CD14-positive monocyte (primary cell): ENCODE data around the gene KCNJ6. TPM values are rescaled to one million over a fixed set of nuclear protein-coding genes. Genes with fewer than 3 reads are reported as not detected.
A peak's percentile ranks its signal among the peaks of the same experiment; 100 is the strongest.

Source experiments
- DNase-seq, 3 donors: peaks; one replicate each; pipeline ENCODE4 v3.0.0-alpha.2; 2011 to 2022
- H2AFZ ChIP-seq: 2 replicates; pipeline ENCODE4 v1.6.0; 2012; ENCODE audit warnings: mild to moderate bottlenecking, low read depth, low read length, inconsistent platforms; ENCODE audit not compliant: insufficient read depth, poor library complexity, severe bottlenecking
- H3K27ac ChIP-seq, 2 donors: 1 replicate in 1 of 2; 2 replicates in 1 of 2; pipeline ENCODE4 v1.5.1; 2012 to 2013; ENCODE audit warnings: low read length in 2 of 2, control low read depth in 1 of 2, inconsistent platforms in 1 of 2, low read depth in 1 of 2, mild to moderate bottlenecking in 1 of 2
- H3K27me3 ChIP-seq, 2 donors: one replicate each; pipeline versions ENCODE4 v1.6.0 to v1.6.1; 2011 to 2013; ENCODE audit warnings: low read length in 2 of 2; ENCODE audit not compliant: control insufficient read depth in 2 of 2, insufficient read depth in 2 of 2
- H3K36me3 ChIP-seq, 2 donors: replicated peaks in 1 of 2; 1 replicate in 1 of 2; 2 replicates in 1 of 2; pipeline versions ENCODE4 v1.5.1 to v1.6.1; 2012 to 2013; ENCODE audit warnings: low read length in 2 of 2, control low read depth in 1 of 2, inconsistent platforms in 1 of 2, mild to moderate bottlenecking in 1 of 2; ENCODE audit not compliant: insufficient read depth in 2 of 2, control insufficient read depth in 1 of 2
- H3K4me1 ChIP-seq, 2 donors: 1 replicate in 1 of 2; 2 replicates in 1 of 2; pipeline versions ENCODE4 v1.5.1 to v1.6.1; 2012 to 2013; ENCODE audit warnings: low read length in 2 of 2, control low read depth in 1 of 2, inconsistent platforms in 1 of 2, mild to moderate bottlenecking in 1 of 2, moderate library complexity in 1 of 2; ENCODE audit not compliant: insufficient read depth in 2 of 2, control insufficient read depth in 1 of 2
- H3K4me2 ChIP-seq: replicated peaks from 2 replicates; pipeline ENCODE3; 2012; ENCODE audit warnings: low read length, moderate library complexity, mild to moderate bottlenecking; ENCODE audit not compliant: poor library complexity, severe bottlenecking; ENCODE audit errors: extremely low read depth
- H3K4me3 ChIP-seq, 3 experiments: fragments of 200-600 bp in 1 of 3; sonication (generic) in 1 of 3; replicated peaks in 1 of 3; 1 replicate in 2 of 3; 2 replicates in 1 of 3; pipeline ENCODE4 v1.5.1; 2011 to 2013; ENCODE audit warnings: low read length in 3 of 3, mild to moderate bottlenecking in 3 of 3, control low read depth in 2 of 3, low read depth in 2 of 3, inconsistent platforms in 1 of 3, moderate library complexity in 1 of 3
- H3K79me2 ChIP-seq: 2 replicates; pipeline ENCODE4 v1.6.0; 2012; ENCODE audit warnings: mild to moderate bottlenecking, control low read depth, inconsistent platforms, low read length, moderate library complexity; ENCODE audit not compliant: insufficient read depth
- H3K9ac ChIP-seq: 2 replicates; pipeline ENCODE4 v1.6.0; 2017; ENCODE audit warnings: low read length, mild to moderate bottlenecking; ENCODE audit not compliant: insufficient read depth, poor library complexity, severe bottlenecking
- H3K9me3 ChIP-seq, 2 donors: replicated peaks in 1 of 2; 1 replicate in 1 of 2; 2 replicates in 1 of 2; pipeline versions ENCODE4 v1.5.1 to v1.6.1; 2012 to 2013; ENCODE audit warnings: low read length in 2 of 2, control low read depth in 1 of 2; ENCODE audit not compliant: control insufficient read depth in 1 of 2, insufficient read depth in 1 of 2
- H4K20me1 ChIP-seq: 2 replicates; pipeline ENCODE4 v1.6.0; 2012; ENCODE audit warnings: mild to moderate bottlenecking, low read length, control low read depth, moderate library complexity; ENCODE audit not compliant: insufficient read depth
- H3K27ac Mint-ChIP-seq, 7 donors: one replicate each; pipeline ENCODE4 v1.8.0; 2020; ENCODE audit warnings: mild to moderate bottlenecking in 7 of 7, mixed read lengths in 7 of 7, moderate library complexity in 6 of 7, inconsistent platforms in 2 of 7
- H3K27me3 Mint-ChIP-seq, 3 donors: one replicate each; pipeline ENCODE4 v1.8.0; 2021 to 2022; ENCODE audit warnings: low read depth in 3 of 3, mild to moderate bottlenecking in 3 of 3, mixed read lengths in 3 of 3, moderate library complexity in 3 of 3, inconsistent platforms in 1 of 3
- H3K36me3 Mint-ChIP-seq, 2 donors: one replicate each; pipeline ENCODE4 v1.8.0; 2020; ENCODE audit warnings: mixed read lengths in 2 of 2, inconsistent platforms in 1 of 2, mild to moderate bottlenecking in 1 of 2
- H3K4me1 Mint-ChIP-seq: one replicate; pipeline ENCODE4 v1.8.0; 2020; ENCODE audit warnings: mild to moderate bottlenecking, mixed read lengths
- H3K4me3 Mint-ChIP-seq, 2 donors: one replicate each; pipeline ENCODE4 v1.8.0; 2020; ENCODE audit warnings: mild to moderate bottlenecking in 2 of 2, mixed read lengths in 2 of 2, moderate library complexity in 1 of 2
- H3K9me3 Mint-ChIP-seq, 7 donors: one replicate each; pipeline ENCODE4 v1.8.0; 2020 to 2022; ENCODE audit warnings: mixed read lengths in 7 of 7, mild to moderate bottlenecking in 6 of 7, moderate library complexity in 6 of 7, inconsistent platforms in 2 of 7
- WGBS: methylation state at CpG from one replicate; pipeline ENCODE4 v1.1.5; 2013; ENCODE audit warnings: missing lambda C conversion rate; ENCODE audit not compliant: insufficient coverage; 5-methylcytosine and 5-hydroxymethylcytosine counted together
- intact Hi-C, 2 donors: fragments of 100-400 bp; cut with micrococcal nuclease; formaldehyde crosslinking; loops; one replicate each; pipeline versions ENCODE4 v1.15.0 to v1.15.1; 2023
- polyA plus RNA-seq, 3 donors: library from polyadenylated mRNA; depleted of rRNA in 1 of 3; unstranded in 2 of 3; stranded (reverse) in 1 of 3; fragments of 300-500 nt in 2 of 3; fragments of >200 nt in 1 of 3; fragmentation: Illumina TruSeq in 2 of 3; gene quantifications; 1 replicate in 2 of 3; 2 replicates in 1 of 3; pipeline ENCODE4 v1.2.3, GENCODE V29; 2012 to 2021
- TF ChIP-seq, protein P1 (sequence below): fragments of 200-600 bp; IDR thresholded peaks from one replicate; pipeline ENCODE4 v1.8.0; 2022; ENCODE audit warnings: antibody characterized with exemption, mild to moderate bottlenecking

KCNJ6 gene
- polyA plus RNA-seq, 3 donors = not detected

DNA sequence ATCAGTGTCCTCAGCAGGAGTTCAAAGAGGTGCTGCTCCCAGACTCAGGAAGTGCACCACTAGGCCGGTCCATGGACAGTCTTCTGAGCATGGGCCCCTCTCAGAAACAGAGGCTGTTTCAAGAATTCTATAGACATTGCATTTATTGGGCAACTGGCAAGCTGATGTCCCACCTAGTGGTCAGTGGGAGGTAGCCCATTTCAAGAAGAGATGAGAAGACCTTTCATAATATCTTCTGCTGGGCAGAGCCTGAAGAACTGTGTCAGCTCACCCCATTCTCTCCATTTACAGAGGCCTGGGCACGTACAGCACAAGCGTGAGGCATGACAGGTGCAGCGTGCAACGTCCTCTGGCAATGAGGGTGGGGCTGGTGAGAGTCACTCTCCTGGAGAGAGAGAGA, 333.7 kb downstream of the KCNJ6 start:
- Histone ChIP-seq H3K4me1 (no peaks in the 10 kb centered on the region), H3K36me3 (no peaks in the 10 kb centered on the region), H3K9ac (no peak overlapping the region), H3K27me3 (no peaks in the 10 kb centered on the region), H3K4me3 (no peak overlapping the region), H3K27ac (no peak overlapping the region), H3K4me2 (no peak overlapping the region), H3K9me3 (peaks cover 8 to 17% of the 10 kb centered on the region in 2 donors), H4K20me1 (no peaks in the 10 kb centered on the region), H2AFZ (no peak overlapping the region), H3K79me2 (no peaks in the 10 kb centered on the region)
- Mint-ChIP-seq H3K36me3 (no peaks in the 10 kb centered on the region), H3K27me3 (peaks cover 0 to 3% (median 1%) of the 10 kb centered on the region in 3 donors), H3K27ac (no peak overlapping the region), H3K4me3 (no peak overlapping the region), H3K4me1 (no peaks in the 10 kb centered on the region), H3K9me3 (peaks cover 6 to 19% (median 16%) of the 10 kb centered on the region in 7 donors)
- 71% methylated on average over 1 of the region's 5 CpGs for WGBS
- TF ChIP-seq, protein P1, sequence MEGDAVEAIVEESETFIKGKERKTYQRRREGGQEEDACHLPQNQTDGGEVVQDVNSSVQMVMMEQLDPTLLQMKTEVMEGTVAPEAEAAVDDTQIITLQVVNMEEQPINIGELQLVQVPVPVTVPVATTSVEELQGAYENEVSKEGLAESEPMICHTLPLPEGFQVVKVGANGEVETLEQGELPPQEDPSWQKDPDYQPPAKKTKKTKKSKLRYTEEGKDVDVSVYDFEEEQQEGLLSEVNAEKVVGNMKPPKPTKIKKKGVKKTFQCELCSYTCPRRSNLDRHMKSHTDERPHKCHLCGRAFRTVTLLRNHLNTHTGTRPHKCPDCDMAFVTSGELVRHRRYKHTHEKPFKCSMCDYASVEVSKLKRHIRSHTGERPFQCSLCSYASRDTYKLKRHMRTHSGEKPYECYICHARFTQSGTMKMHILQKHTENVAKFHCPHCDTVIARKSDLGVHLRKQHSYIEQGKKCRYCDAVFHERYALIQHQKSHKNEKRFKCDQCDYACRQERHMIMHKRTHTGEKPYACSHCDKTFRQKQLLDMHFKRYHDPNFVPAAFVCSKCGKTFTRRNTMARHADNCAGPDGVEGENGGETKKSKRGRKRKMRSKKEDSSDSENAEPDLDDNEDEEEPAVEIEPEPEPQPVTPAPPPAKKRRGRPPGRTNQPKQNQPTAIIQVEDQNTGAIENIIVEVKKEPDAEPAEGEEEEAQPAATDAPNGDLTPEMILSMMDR = peak; percentile 33
- intact Hi-C loops = no loop called here
- DNase-seq = peak in 2 of 3 donors; percentile 17 to 21

DNA sequence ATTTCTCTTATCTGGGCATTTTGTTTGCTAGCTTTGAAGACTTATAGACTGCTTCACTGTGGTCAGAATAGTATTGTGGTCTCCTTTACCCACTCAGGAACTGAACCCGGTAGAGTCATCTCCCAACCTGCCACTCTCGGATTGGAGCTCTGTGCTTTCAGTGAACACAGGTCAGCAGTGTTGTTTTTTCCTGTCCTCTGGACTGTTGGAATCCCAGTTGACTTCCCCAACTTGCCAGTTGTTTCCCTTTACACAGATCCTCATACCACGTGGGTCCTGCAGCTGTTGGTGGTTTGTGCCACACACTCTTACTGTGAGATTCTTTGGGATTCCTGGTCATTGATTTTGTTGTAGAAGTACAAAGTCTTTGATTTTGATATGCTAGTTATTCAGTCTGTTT, 335.6 kb downstream of the KCNJ6 start:
- Histone ChIP-seq H3K4me1 (no peaks in the 10 kb centered on the region), H3K27ac (no peak overlapping the region), H4K20me1 (no peaks in the 10 kb centered on the region), H3K9me3 (peaks cover 10 to 17% of the 10 kb centered on the region in 2 donors), H3K27me3 (no peaks in the 10 kb centered on the region), H3K36me3 (no peaks in the 10 kb centered on the region), H3K9ac (no peak overlapping the region), H3K4me3 (no peak overlapping the region), H3K79me2 (no peaks in the 10 kb centered on the region), H3K4me2 (no peak overlapping the region), H2AFZ (no peak overlapping the region)
- Mint-ChIP-seq H3K4me1 (no peaks in the 10 kb centered on the region), H3K27ac (no peak overlapping the region), H3K36me3 (no peaks in the 10 kb centered on the region), H3K4me3 (no peak overlapping the region), H3K27me3 (peaks cover 0 to 1% (median 0%) of the 10 kb centered on the region in 3 donors), H3K9me3 (peaks cover 6 to 22% (median 17%) of the 10 kb centered on the region in 7 donors)
- WGBS = 0% methylated on average over 2 of the region's 3 CpGs
- TF ChIP-seq, protein P1 = no peak
- intact Hi-C loops = no loop called here
- no peak for DNase-seq
